Activated naive CD8-positive, alpha-beta T cell treated with anti-CD3 and anti-CD28 coated beads, Interleukin-2, amount 10 ng/mL, durations not matched to agents 7 days and 5 days (primary cell): ENCODE measurements around the gene NUCB2. TPM values are rescaled to one million over a fixed set of nuclear protein-coding genes. Genes with fewer than 3 reads are reported as not detected.
"Not testable (repeated sequence)": the region's sequence is repeated elsewhere in the genome, so short reads cannot be mapped to it uniquely, and the experiment has no call there.

Source experiments
- ATAC-seq: fragments of 150-1000 bp; cut with Tn5 transposase; one replicate; pipeline ENCODE4 v1.10.0; 2021; ENCODE audit warnings: low read depth, moderate library complexity
- POLR2A ChIA-PET: fragments of 350-600 bp; sonication (Branson Sonifier 250); formaldehyde crosslinking; loops from one replicate; lab custom pipeline; 2021; ENCODE audit warnings: antibody characterized with exemption; lab: Charles Lee
- DNase-seq: peaks from one replicate; pipeline ENCODE4 v3.0.0; 2021
- H3K27ac Mint-ChIP-seq: one replicate; pipeline ENCODE4 v1.8.0; 2022; ENCODE audit warnings: mild to moderate bottlenecking, mixed read lengths
- H3K27me3 Mint-ChIP-seq: one replicate; pipeline ENCODE4 v1.8.0; 2022; ENCODE audit warnings: mild to moderate bottlenecking, moderate library complexity, mixed read lengths
- H3K36me3 Mint-ChIP-seq: one replicate; pipeline ENCODE4 v1.8.0; 2021; ENCODE audit warnings: mild to moderate bottlenecking, mixed read lengths
- H3K4me1 Mint-ChIP-seq: one replicate; pipeline ENCODE4 v1.8.0; 2021; ENCODE audit warnings: mixed read lengths
- H3K4me3 Mint-ChIP-seq: one replicate; pipeline ENCODE4 v1.8.0; 2022; ENCODE audit warnings: mild to moderate bottlenecking, moderate library complexity, mixed read lengths
- H3K9me3 Mint-ChIP-seq: one replicate; pipeline ENCODE4 v1.8.0; 2021; ENCODE audit warnings: mixed read lengths
- total RNA-seq, 2 experiments: library from RNA; stranded (reverse); gene quantifications; one replicate each; pipeline ENCODE4 v1.2.3, GENCODE V29; 2021

Gene NUCB2
- total RNA-seq, 2 experiments from 2014 or later = 168 to 170 TPM

- Mint-ChIP-seq H3K4me3 (no peak overlapping the region), H3K27me3 (peaks cover 6% of the 10 kb centered on the region), H3K27ac (no peak overlapping the region), H3K36me3 (no peaks in the 10 kb centered on the region), H3K4me1 (peaks cover 10% of the 10 kb centered on the region), H3K9me3 (peaks cover 1% of the 10 kb centered on the region)
- no peak for DNase-seq
- POLR2A ChIA-PET = no interaction called here
- ATAC-seq = no peak
Observed at GRCh38 chr11:17252704-17253103, 23.8 kb upstream of the NUCB2 start.

- POLR2A ChIA-PET = interaction anchor here (1.0 to 1.6 kb wide), 2 partner anchors 14 to 20 kb away, joined by 4 to 6 read pairs; partner anchors contain the start of gene NUCB2
- Mint-ChIP-seq H3K36me3 (no peaks in the 10 kb centered on the region), H3K9me3 (no peaks in the 10 kb centered on the region), H3K27me3 (no peaks in the 10 kb centered on the region), H3K4me1 (peaks cover 12% of the 10 kb centered on the region), H3K4me3 (no peak overlapping the region), H3K27ac (no peak overlapping the region)
- DNase-seq (no peak), ATAC-seq (no peak)
Observed at GRCh38 chr11:17256512-17256911, 20.0 kb upstream of the NUCB2 start.

DNA sequence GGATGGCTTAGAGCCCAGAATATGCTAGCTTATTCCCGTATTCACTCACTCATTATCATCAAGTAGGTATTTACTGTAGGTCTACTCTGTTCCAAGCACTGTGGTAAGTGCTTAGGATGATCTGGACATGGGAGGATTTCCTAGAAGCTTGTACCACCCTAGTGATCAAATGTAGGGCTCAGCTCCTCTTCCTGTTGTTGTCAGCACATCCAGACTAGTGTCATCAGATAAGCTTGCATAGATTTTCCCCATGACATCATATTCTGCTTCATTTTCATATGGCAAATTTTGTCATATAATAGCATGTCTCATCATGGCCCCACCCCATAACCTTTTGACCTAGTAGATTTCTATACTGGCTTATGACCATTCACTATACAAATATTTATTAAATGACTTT lies 19.3 kb upstream of the NUCB2 start:
- Mint-ChIP-seq H3K4me3 (no peak overlapping the region), H3K4me1 (peaks cover 12% of the 10 kb centered on the region), H3K9me3 (no peaks in the 10 kb centered on the region), H3K27me3 (no peaks in the 10 kb centered on the region), H3K27ac (no peak overlapping the region), H3K36me3 (no peaks in the 10 kb centered on the region)
- POLR2A ChIA-PET = interaction anchor here (1.0 to 1.6 kb wide), 2 partner anchors 13 to 19 kb away, joined by 4 to 6 read pairs; partner anchors contain the start of gene NUCB2
- ATAC-seq (no peak), DNase-seq (no peak)

- Mint-ChIP-seq H3K36me3 (no peaks in the 10 kb centered on the region), H3K4me3 (no peak overlapping the region), H3K27ac (no peak overlapping the region), H3K4me1 (peaks cover 13% of the 10 kb centered on the region), H3K9me3 (no peaks in the 10 kb centered on the region), H3K27me3 (peaks cover 3% of the 10 kb centered on the region)
- no peak for ATAC-seq
- POLR2A ChIA-PET = no interaction called here
- DNase-seq = no peak
Observed at GRCh38 chr11:17258670-17259069, 17.9 kb upstream of the NUCB2 start.

DNA sequence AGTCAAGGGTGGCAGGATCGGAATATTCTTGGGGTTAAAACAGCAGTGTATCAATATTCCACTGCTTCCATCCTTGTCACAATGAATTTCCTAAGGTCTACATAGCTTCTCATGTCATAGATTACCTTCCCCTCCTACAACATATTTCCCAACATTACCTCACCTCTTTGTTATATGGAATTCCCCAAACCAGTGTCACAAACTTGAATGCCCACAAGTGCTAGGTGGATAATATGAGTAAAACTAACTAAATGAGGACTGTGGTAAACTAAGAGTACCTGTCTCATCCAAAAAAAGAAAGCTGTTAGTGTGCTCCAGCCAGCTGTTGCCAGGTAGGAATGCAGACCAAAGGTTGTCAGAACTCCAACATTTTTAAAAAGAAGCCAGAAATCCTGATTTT lies 17.0 kb upstream of the NUCB2 start:
- no peak overlapping the region for H3K4me3 Mint-ChIP-seq
- H3K27ac Mint-ChIP-seq = no peak overlapping the region
- no peaks in the 10 kb centered on the region for H3K36me3 Mint-ChIP-seq
- H3K27me3 Mint-ChIP-seq = peaks cover 7% of the 10 kb centered on the region
- POLR2A ChIA-PET = no interaction called here
- no peaks in the 10 kb centered on the region for H3K9me3 Mint-ChIP-seq
- H3K4me1 Mint-ChIP-seq = peaks cover 13% of the 10 kb centered on the region
- no peak for ATAC-seq
- no peak for DNase-seq

DNA sequence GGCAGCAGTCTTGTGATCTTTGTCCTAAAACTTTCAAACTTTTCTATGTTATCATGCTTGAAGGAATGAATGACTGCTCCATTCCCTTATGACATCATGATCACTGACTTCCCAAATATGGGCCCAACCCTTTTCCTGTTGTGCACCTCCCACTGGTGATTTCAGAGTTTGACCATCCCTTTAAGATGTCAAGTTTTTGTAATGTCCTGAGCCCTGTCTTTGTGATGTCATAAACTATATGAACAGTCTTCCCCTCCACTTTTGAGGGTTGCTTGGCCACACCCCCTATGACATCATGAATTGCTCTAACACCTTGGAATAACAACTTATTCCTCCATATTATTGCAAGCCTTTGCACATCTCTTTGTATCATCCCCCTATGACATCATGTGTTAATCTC lies 16.5 kb upstream of the NUCB2 start:
- POLR2A ChIA-PET = no interaction called here
- no peak for DNase-seq
- peaks cover 13% of the 10 kb centered on the region for H3K4me1 Mint-ChIP-seq
- ATAC-seq = no peak
- no peak overlapping the region for H3K4me3 Mint-ChIP-seq
- peaks cover 7% of the 10 kb centered on the region for H3K27me3 Mint-ChIP-seq
- no peak overlapping the region for H3K27ac Mint-ChIP-seq
- no peaks in the 10 kb centered on the region for H3K36me3 Mint-ChIP-seq
- H3K9me3 Mint-ChIP-seq = no peaks in the 10 kb centered on the region

- H3K36me3 Mint-ChIP-seq = no peaks in the 10 kb centered on the region
- peaks cover 13% of the 10 kb centered on the region for H3K4me1 Mint-ChIP-seq
- no peaks in the 10 kb centered on the region for H3K9me3 Mint-ChIP-seq
- DNase-seq (no peak), ATAC-seq (no peak)
- POLR2A ChIA-PET = interaction anchor here (0.7 kb wide), 1 partner anchor 21 kb away, joined by 4 read pairs; no protein-coding TSS in a partner anchor
- H3K4me3 Mint-ChIP-seq = no peak overlapping the region
- H3K27ac Mint-ChIP-seq = no peak overlapping the region
- H3K27me3 Mint-ChIP-seq = peaks cover 20% of the 10 kb centered on the region
Observed at GRCh38 chr11:17263769-17264168, 12.8 kb upstream of the NUCB2 start.

DNA sequence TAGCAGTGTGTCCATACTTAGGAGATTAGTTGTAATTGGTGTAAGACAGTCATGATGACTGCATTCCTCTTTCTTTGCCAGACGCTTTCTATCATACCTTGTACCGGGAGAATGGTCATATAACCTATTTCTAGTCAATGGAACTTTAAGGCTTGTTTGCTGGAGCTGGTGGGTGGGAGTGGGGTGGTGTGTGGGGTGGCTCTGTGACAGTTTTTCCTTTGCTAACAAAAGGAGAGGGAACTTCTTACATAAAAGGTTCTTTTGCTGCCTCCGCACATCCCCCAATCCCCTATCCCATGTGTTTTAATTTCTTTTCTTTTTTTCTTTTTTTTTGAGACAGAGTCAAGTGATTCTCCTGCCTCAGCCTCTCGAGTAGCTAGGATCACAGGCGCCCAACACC lies 9.8 kb upstream of the NUCB2 start:
- H3K9me3 Mint-ChIP-seq = no peaks in the 10 kb centered on the region
- no peak overlapping the region for H3K27ac Mint-ChIP-seq

GRCh38 chr11:17267576-17267975 lies 9.0 kb upstream of the NUCB2 start:
- peak overlapping the region; percentile 9 for H3K4me3 Mint-ChIP-seq
- no peak for DNase-seq
- peaks cover 21% of the 10 kb centered on the region for H3K27me3 Mint-ChIP-seq
- POLR2A ChIA-PET = interaction anchor here (0.7 to 2.1 kb wide), 4 partner anchors 9 to 91 kb away, joined by 3 to 16 read pairs (median 4); partner anchors contain the start of gene NUCB2
- no peaks in the 10 kb centered on the region for H3K36me3 Mint-ChIP-seq
- H3K9me3 Mint-ChIP-seq = no peaks in the 10 kb centered on the region
- H3K27ac Mint-ChIP-seq = no peak overlapping the region
- peaks cover 17% of the 10 kb centered on the region for H3K4me1 Mint-ChIP-seq
- ATAC-seq = peak; percentile 45

More for the DNA sequence above, 9.8 kb upstream of the NUCB2 start:
- POLR2A ChIA-PET = interaction anchor here (1.2 to 2.1 kb wide), 2 partner anchors 10 to 19 kb away, joined by 4 to 16 read pairs; partner anchors contain the start of gene NUCB2
- Mint-ChIP-seq H3K4me1 (peaks cover 16% of the 10 kb centered on the region), H3K4me3 (no peak overlapping the region), H3K27me3 (peaks cover 20% of the 10 kb centered on the region), H3K36me3 (no peaks in the 10 kb centered on the region)
- DNase-seq = no peak
- no peak for ATAC-seq

DNA sequence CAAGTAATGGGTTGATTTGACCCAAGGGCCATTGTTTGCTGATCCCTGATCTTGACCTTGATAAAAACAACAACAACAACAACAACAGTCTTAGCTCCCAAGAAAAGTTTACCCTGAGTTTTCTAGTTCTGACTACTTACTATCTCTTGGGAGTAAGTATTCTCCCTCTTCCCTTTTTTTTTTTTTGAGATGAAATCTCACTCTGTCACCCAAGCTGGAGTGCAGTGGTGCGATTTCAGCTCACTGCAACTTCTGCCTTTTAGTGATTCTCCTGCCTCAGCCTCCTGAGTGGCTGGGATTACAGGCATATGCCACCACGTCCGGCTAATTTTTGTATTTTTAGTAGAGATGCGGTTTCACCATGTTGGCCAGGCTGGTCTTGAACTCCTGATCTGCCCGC lies 8.0 kb upstream of the NUCB2 start:
- POLR2A ChIA-PET = interaction anchor here (0.6 to 2.1 kb wide), 3 partner anchors 8 to 285 kb away, joined by 3 to 16 read pairs (median 3); partner anchors contain the start of gene NUCB2
- not testable (repeated sequence) for ATAC-seq, H3K9me3 Mint-ChIP-seq, H3K27ac Mint-ChIP-seq, H3K4me3 Mint-ChIP-seq, DNase-seq, H3K36me3 Mint-ChIP-seq
- Mint-ChIP-seq H3K4me1 (peaks cover 21% of the 10 kb centered on the region), H3K27me3 (peaks cover 21% of the 10 kb centered on the region)

DNA sequence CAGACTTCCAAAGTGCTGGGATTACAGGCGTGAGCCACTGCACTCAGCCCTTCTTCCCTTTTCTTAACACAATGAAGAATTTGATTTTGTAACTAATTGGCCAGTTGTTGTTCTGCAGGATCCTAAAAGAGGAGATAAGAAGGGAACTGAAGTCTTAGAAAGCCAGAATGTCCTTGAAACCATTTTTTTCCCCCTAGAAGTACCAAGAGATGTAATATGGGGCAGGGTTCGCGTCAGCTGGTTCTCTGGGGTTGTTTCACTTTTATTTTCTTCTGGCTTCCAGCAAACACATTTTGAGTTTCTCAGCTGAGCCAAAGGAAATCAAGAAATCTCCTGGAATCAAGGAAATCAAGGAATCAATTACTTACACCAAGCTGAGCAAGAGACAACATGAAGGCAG lies 7.6 kb upstream of the NUCB2 start:
- Mint-ChIP-seq H3K27ac (no peak overlapping the region), H3K27me3 (peaks cover 18% of the 10 kb centered on the region), H3K4me3 (no peak overlapping the region), H3K9me3 (no peaks in the 10 kb centered on the region), H3K36me3 (no peaks in the 10 kb centered on the region), H3K4me1 (peaks cover 23% of the 10 kb centered on the region)
- no peak for DNase-seq
- POLR2A ChIA-PET = interaction anchor here (0.6 kb wide), 1 partner anchor 9 kb away, joined by 3 read pairs; no protein-coding TSS in a partner anchor
- ATAC-seq = no peak

DNA sequence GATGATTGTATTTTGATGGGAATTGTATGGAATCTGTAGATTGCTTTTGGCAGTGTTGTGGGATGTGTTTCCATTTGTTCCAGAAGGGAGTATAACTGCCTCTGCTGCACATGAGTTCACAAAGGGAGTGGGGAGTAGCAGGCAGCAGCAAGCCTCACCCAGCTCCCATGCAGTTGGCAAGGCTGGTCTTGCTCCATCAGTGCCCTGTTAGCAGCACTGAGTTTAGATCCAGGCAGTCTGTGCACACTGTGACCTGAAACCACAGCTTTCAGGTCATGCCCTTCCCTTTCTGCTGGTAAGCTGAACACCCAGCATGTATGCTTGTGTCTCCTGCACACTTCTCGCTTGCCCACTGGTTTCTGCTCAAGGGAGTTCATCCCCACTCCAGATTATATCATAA lies 3.7 kb upstream of the NUCB2 start:
- Mint-ChIP-seq H3K4me3 (no peak overlapping the region), H3K4me1 (peaks cover 30% of the 10 kb centered on the region), H3K27me3 (peaks cover 5% of the 10 kb centered on the region), H3K27ac (no peak overlapping the region), H3K36me3 (peaks cover 3% of the 10 kb centered on the region), H3K9me3 (no peaks in the 10 kb centered on the region)
- ATAC-seq = no peak
- POLR2A ChIA-PET = interaction anchor here (1.0 to 1.1 kb wide), 3 partner anchors 10 to 31 kb away, joined by 3 read pairs; no protein-coding TSS in a partner anchor
- DNase-seq = no peak

DNA sequence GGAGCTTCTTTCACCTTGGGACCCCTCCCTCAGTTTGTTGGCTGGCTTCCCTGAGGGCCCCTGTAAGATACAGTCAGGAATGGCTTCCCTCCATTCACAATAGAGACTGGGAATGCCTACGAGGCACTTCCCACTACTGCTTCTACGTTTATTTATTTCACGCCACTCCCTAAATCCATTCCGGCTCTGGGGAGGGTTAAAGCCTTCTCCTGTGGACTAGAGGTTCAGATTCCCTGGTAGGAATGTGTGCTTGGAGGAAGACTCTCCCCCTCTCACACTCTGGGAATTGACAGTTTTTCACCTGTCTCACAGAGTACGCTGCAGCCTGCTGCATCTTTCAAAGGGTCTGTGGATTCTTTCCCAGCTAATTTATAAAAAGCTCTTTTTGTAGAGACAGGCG lies 3.3 kb upstream of the NUCB2 start:
- Mint-ChIP-seq H3K27ac (no peak overlapping the region), H3K9me3 (no peaks in the 10 kb centered on the region), H3K36me3 (peaks cover 5% of the 10 kb centered on the region), H3K4me1 (peaks cover 31% of the 10 kb centered on the region), H3K4me3 (no peak overlapping the region), H3K27me3 (peaks cover 5% of the 10 kb centered on the region)
- DNase-seq (no peak), ATAC-seq (no peak)
- POLR2A ChIA-PET = interaction anchor here (1.0 to 1.1 kb wide), 3 partner anchors 10 to 32 kb away, joined by 3 read pairs; no protein-coding TSS in a partner anchor

- H3K4me3 Mint-ChIP-seq = no peak overlapping the region
- no peak for DNase-seq
- ATAC-seq = no peak
- peaks cover 5% of the 10 kb centered on the region for H3K27me3 Mint-ChIP-seq
- H3K9me3 Mint-ChIP-seq = no peaks in the 10 kb centered on the region
- POLR2A ChIA-PET = interaction anchor here (0.6 to 1.1 kb wide), 4 partner anchors 9 to 32 kb away, joined by 3 to 4 read pairs (median 3); no protein-coding TSS in a partner anchor
- peaks cover 8% of the 10 kb centered on the region for H3K36me3 Mint-ChIP-seq
- H3K27ac Mint-ChIP-seq = no peak overlapping the region
- peaks cover 34% of the 10 kb centered on the region for H3K4me1 Mint-ChIP-seq
Observed at GRCh38 chr11:17273668-17274282, 2.8 kb upstream of the NUCB2 start.
